IMR-90 (cell line): ENCODE data around the gene ZNF750. TPM values are rescaled to one million over a fixed set of nuclear protein-coding genes. Genes with fewer than 3 reads are reported as not detected.

Experiments
- ATAC-seq: fragments of 200-7000 bp; cut with Tn5 transposase; 2 replicates; pipeline ENCODE4 v1.9.1; 2020; ENCODE audit warnings: low read depth, mild to moderate bottlenecking, moderate library complexity
- BruUV-seq: library from RNA; stranded (reverse); fragments of 400-500 nt; replicated peaks from 2 replicates; lab custom pipeline; 2021; lab: Mats Ljungman, UMichigan
- CTCF ChIA-PET: fragments of 300-600 bp; formaldehyde crosslinking; extraction: SDS; loops from one replicate; lab custom pipeline; 2021; ENCODE audit warnings: antibody characterized with exemption; lab: Yijun Ruan, JAX
- POLR2A ChIA-PET: fragments of 300-600 bp; sonication (Branson Sonifier 250); formaldehyde crosslinking; loops from one replicate; lab custom pipeline; 2022; ENCODE audit warnings: antibody characterized with exemption; ENCODE audit not compliant: unreplicated experiment; lab: Charles Lee
- DNase-seq: peaks from one replicate; pipeline ENCODE4 v3.0.0; 2013
- H2AFZ ChIP-seq: replicated peaks from 2 replicates; pipeline ENCODE3; 2013; ENCODE audit warnings: low read length, mild to moderate bottlenecking; ENCODE audit not compliant: poor library complexity
- H2AK5ac ChIP-seq: 2 replicates; pipeline ENCODE4 v1.6.1; 2013; ENCODE audit warnings: low read depth, low read length, inconsistent platforms
- H2AK9ac ChIP-seq: replicated peaks from 2 replicates; pipeline ENCODE3; 2013; ENCODE audit warnings: mild to moderate bottlenecking, low read depth, low read length, moderate library complexity; ENCODE audit not compliant: poor library complexity
- H2BK120ac ChIP-seq: 2 replicates; pipeline ENCODE4 v1.6.1; 2013; ENCODE audit warnings: low read depth, low read length, inconsistent platforms
- H2BK15ac ChIP-seq: 3 replicates; pipeline ENCODE4 v1.6.1; 2013; ENCODE audit warnings: low read depth, low read length, inconsistent platforms
- H2BK20ac ChIP-seq: 2 replicates; pipeline ENCODE4 v1.6.1; 2013; ENCODE audit warnings: low read depth, mild to moderate bottlenecking, inconsistent platforms, low read length, moderate library complexity
- H2BK5ac ChIP-seq: 2 replicates; pipeline ENCODE4 v1.6.1; 2013; ENCODE audit warnings: mild to moderate bottlenecking, low read depth, low read length, inconsistent platforms; ENCODE audit not compliant: poor library complexity, severe bottlenecking
- H3K14ac ChIP-seq: replicated peaks from 2 replicates; pipeline ENCODE4 v1.6.1; 2013; ENCODE audit warnings: low read depth, low read length, inconsistent platforms
- H3K18ac ChIP-seq: 2 replicates; pipeline ENCODE4 v1.6.1; 2013; ENCODE audit warnings: low read depth, low read length, control low read depth
- H3K23ac ChIP-seq: 2 replicates; pipeline ENCODE4 v1.6.1; 2013; ENCODE audit warnings: low read depth, low read length, inconsistent platforms
- H3K27ac ChIP-seq: 2 replicates; pipeline ENCODE4 v1.5.1; 2013; ENCODE audit warnings: mild to moderate bottlenecking, control low read depth, low read length; ENCODE audit not compliant: insufficient read depth
- H3K27me3 ChIP-seq: 2 replicates; pipeline ENCODE4 v1.6.1; 2013; ENCODE audit warnings: low read length; ENCODE audit not compliant: control insufficient read depth, insufficient read depth
- H3K36me3 ChIP-seq: 2 replicates; pipeline ENCODE4 v1.6.1; 2013; ENCODE audit warnings: low read length, mixed read lengths; ENCODE audit not compliant: control insufficient read depth, insufficient read depth
- H3K4ac ChIP-seq: 2 replicates; pipeline ENCODE4 v1.6.1; 2013; ENCODE audit warnings: low read depth, low read length, inconsistent platforms
- H3K4me1 ChIP-seq: 2 replicates; pipeline ENCODE4 v1.6.1; 2013; ENCODE audit warnings: low read length, mixed read lengths; ENCODE audit not compliant: control insufficient read depth, insufficient read depth
- H3K4me2 ChIP-seq: 2 replicates; pipeline ENCODE4 v1.6.1; 2013; ENCODE audit warnings: low read depth, mild to moderate bottlenecking, control low read depth, low read length, moderate library complexity
- H3K4me3 ChIP-seq: 2 replicates; pipeline ENCODE4 v1.5.1; 2013; ENCODE audit warnings: low read depth, mild to moderate bottlenecking, control low read depth, low read length, moderate library complexity; ENCODE audit not compliant: insufficient read depth
- H3K56ac ChIP-seq: 2 replicates; pipeline ENCODE4 v1.6.1; 2013; ENCODE audit warnings: low read length, inconsistent platforms; ENCODE audit not compliant: insufficient read depth; ENCODE audit errors: extremely low read depth
- H3K79me1 ChIP-seq, 2 experiments: 2 replicates each; pipeline ENCODE4 v1.6.1; 2013; ENCODE audit warnings: low read length in 2 of 2, inconsistent platforms in 1 of 2, low read depth in 1 of 2
- H3K9ac ChIP-seq: 2 replicates; pipeline ENCODE4 v1.6.1; 2013; ENCODE audit warnings: low read depth, low read length, control low read depth
- H3K9me1 ChIP-seq: 2 replicates; pipeline ENCODE4 v1.6.1; 2013; ENCODE audit warnings: low read length, inconsistent platforms; ENCODE audit not compliant: insufficient read depth
- H3K9me3 ChIP-seq: 2 replicates; pipeline ENCODE4 v1.6.1; 2013; ENCODE audit warnings: low read length; ENCODE audit not compliant: control insufficient read depth, insufficient read depth
- H4K20me1 ChIP-seq: 2 replicates; pipeline ENCODE4 v1.6.1; 2013; ENCODE audit warnings: low read length, inconsistent platforms; ENCODE audit not compliant: insufficient read depth
- H4K5ac ChIP-seq: 2 replicates; pipeline ENCODE4 v1.6.1; 2013; ENCODE audit warnings: mild to moderate bottlenecking, low read depth, low read length, control low read depth
- H4K8ac ChIP-seq, 2 experiments: 2 replicates each; pipeline ENCODE4 v1.6.1; 2013; ENCODE audit warnings: low read depth in 2 of 2, low read length in 2 of 2, control low read depth in 1 of 2, inconsistent platforms in 1 of 2
- H4K91ac ChIP-seq: 2 replicates; pipeline ENCODE4 v1.6.1; 2013; ENCODE audit warnings: low read depth, low read length, inconsistent platforms; ENCODE audit not compliant: insufficient read depth
- BHLHE40 ChIP-seq: fragments of 150-350 bp; IDR thresholded peaks from 2 replicates; pipeline ENCODE4 v1.6.1; 2016; ENCODE audit warnings: mild to moderate bottlenecking, low read depth, low read length
- CEBPB ChIP-seq: IDR thresholded peaks from 2 replicates; pipeline ENCODE4 v1.6.1; 2012; ENCODE audit warnings: low read depth, low read length, improper control_type of control experiment
- CHD1 ChIP-seq: IDR thresholded peaks from 2 replicates; pipeline ENCODE4 v1.6.1; 2012; ENCODE audit warnings: low read depth, low read length, improper control_type of control experiment
- ELK1 ChIP-seq: fragments of 150-350 bp; IDR thresholded peaks from 2 replicates; pipeline ENCODE4 v1.6.1; 2016; ENCODE audit warnings: low read depth, mild to moderate bottlenecking, low read length, moderate library complexity, borderline replicate concordance
- FOS ChIP-seq: fragments of 150-350 bp; IDR thresholded peaks from 2 replicates; pipeline ENCODE4 v1.6.1; 2016; ENCODE audit warnings: low read depth, low read length
- MAFK ChIP-seq: IDR thresholded peaks from 2 replicates; pipeline ENCODE4 v1.6.1; 2012; ENCODE audit warnings: low read depth, low read length, improper control_type of control experiment
- MAZ ChIP-seq: IDR thresholded peaks from 2 replicates; pipeline ENCODE4 v1.6.1; 2012; ENCODE audit warnings: low read depth, mild to moderate bottlenecking, low read length, improper control_type of control experiment, moderate library complexity, borderline replicate concordance
- MXI1 ChIP-seq: IDR thresholded peaks from 2 replicates; pipeline ENCODE4 v1.6.1; 2012; ENCODE audit warnings: low read depth, mild to moderate bottlenecking, low read length, moderate library complexity, borderline replicate concordance
- NFE2L2 ChIP-seq: fragments of 150-350 bp; IDR thresholded peaks from 2 replicates; pipeline ENCODE4 v1.6.1; 2016; ENCODE audit warnings: low read depth, mild to moderate bottlenecking, low read length
- POLR2A ChIP-seq: IDR thresholded peaks from 2 replicates; pipeline ENCODE4 v1.6.1; 2012; ENCODE audit warnings: mild to moderate bottlenecking, low read depth, low read length
- RCOR1 ChIP-seq: IDR thresholded peaks from 2 replicates; pipeline ENCODE4 v1.6.1; 2012; ENCODE audit warnings: mild to moderate bottlenecking, low read length, improper control_type of control experiment; ENCODE audit not compliant: insufficient replicate concordance
- RFX5 ChIP-seq: IDR thresholded peaks from 2 replicates; pipeline ENCODE4 v1.8.0; 2012; ENCODE audit warnings: low read depth, mild to moderate bottlenecking, low read length, moderate library complexity
- SMC3 ChIP-seq: fragments of 150-350 bp; IDR thresholded peaks from 2 replicates; pipeline ENCODE4 v1.6.1; 2016; ENCODE audit warnings: low read depth, mild to moderate bottlenecking, antibody characterized with exemption, low read length, moderate library complexity
- USF2 ChIP-seq: fragments of 150-350 bp; IDR thresholded peaks from 2 replicates; pipeline ENCODE4 v1.6.1; 2017; ENCODE audit warnings: mild to moderate bottlenecking, antibody characterized with exemption, low read length, low read depth
- WGBS, 2 experiments: methylation state at CpG; one replicate each; pipeline versions ENCODE4 v1.1.5 to v1.1.7; 2013; ENCODE audit warnings: missing lambda C conversion rate in 2 of 2; ENCODE audit not compliant: insufficient read length in 1 of 2; ENCODE audit errors: extremely low coverage in 2 of 2; 5-methylcytosine and 5-hydroxymethylcytosine counted together
- dilution Hi-C: fragments of 300-500 bp; cut with HindIII; formaldehyde crosslinking; loops from one replicate; pipeline ENCODE4 v1.14.3; 2018; ENCODE audit warnings: low sequenced_read_pairs; ENCODE audit not compliant: unreplicated experiment
- in situ Hi-C: fragments of 300-500 bp; cut with MboI; formaldehyde crosslinking; loops from 3 replicates; pipeline ENCODE4 v1.14.3; 2019; ENCODE audit warnings: low sequenced_read_pairs, inconsistent platforms, mixed read lengths
- intact Hi-C: fragments of 100-400 bp; cut with micrococcal nuclease; formaldehyde crosslinking; loops from 2 replicates; pipeline ENCODE4 v1.10.0; 2022
- polyA plus RNA-seq, 3 experiments: library from polyadenylated mRNA; depleted of rRNA; stranded (reverse); fragments of >200 nt; gene quantifications; 2 replicates each; pipeline ENCODE4 v1.2.3, GENCODE V29; 2012; ENCODE audit warnings: low replicate concordance in 1 of 3
- total RNA-seq: library from RNA; depleted of rRNA; stranded (reverse); fragments of >200 nt; gene quantifications from 2 replicates; pipeline ENCODE4 v1.2.3, GENCODE V29; 2012
- TF ChIP-seq, protein P1 (sequence below): conservative IDR thresholded peaks from 2 replicates; pipeline ENCODE4 v1.5.1; 2012; ENCODE audit warnings: mild to moderate bottlenecking, low read depth, low read length, improper control_type of control experiment

ZNF750 gene
- total and polyA plus RNA-seq, 2 of the 4 experiments (the other 2 are of a cell fraction), result not detected

- TF ChIP-seq CHD1 (no peak), NFE2L2 (no peak), RCOR1 (no peak), CEBPB (no peak), POLR2A (no peak), BHLHE40 (no peak), ELK1 (no peak), MAZ (no peak), FOS (no peak), USF2 (no peak), MXI1 (no peak), SMC3 (no peak), MAFK (no peak), RFX5 (no peak)
- TF ChIP-seq, protein P1, sequence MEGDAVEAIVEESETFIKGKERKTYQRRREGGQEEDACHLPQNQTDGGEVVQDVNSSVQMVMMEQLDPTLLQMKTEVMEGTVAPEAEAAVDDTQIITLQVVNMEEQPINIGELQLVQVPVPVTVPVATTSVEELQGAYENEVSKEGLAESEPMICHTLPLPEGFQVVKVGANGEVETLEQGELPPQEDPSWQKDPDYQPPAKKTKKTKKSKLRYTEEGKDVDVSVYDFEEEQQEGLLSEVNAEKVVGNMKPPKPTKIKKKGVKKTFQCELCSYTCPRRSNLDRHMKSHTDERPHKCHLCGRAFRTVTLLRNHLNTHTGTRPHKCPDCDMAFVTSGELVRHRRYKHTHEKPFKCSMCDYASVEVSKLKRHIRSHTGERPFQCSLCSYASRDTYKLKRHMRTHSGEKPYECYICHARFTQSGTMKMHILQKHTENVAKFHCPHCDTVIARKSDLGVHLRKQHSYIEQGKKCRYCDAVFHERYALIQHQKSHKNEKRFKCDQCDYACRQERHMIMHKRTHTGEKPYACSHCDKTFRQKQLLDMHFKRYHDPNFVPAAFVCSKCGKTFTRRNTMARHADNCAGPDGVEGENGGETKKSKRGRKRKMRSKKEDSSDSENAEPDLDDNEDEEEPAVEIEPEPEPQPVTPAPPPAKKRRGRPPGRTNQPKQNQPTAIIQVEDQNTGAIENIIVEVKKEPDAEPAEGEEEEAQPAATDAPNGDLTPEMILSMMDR, result no peak
Measured at GRCh38 chr17:82871776-82872561, 32.1 kb upstream of the ZNF750 start.

More at GRCh38 chr17:82871776-82872561, 32.1 kb upstream of the ZNF750 start:
- Histone ChIP-seq H2AK5ac (no peak overlapping the region), H3K27me3 (no peaks in the 10 kb centered on the region), H2BK15ac (no peak overlapping the region), H3K4me2 (no peak overlapping the region), H2BK120ac (no peak overlapping the region), H3K18ac (no peak overlapping the region), H2BK5ac (no peak overlapping the region), H4K20me1 (peaks cover 2% of the 10 kb centered on the region; the same call in 1 of the 2 replicates), H3K9me1 (0 out of 2 replicates have a peak, but pooled peaks cover 4% of the 10 kb centered on the region), H3K9ac (no peak overlapping the region), H3K79me1 (peaks cover 3 to 35% of the 10 kb centered on the region in 2 experiments), H4K91ac (no peak overlapping the region), H4K8ac (no peak overlapping the region), H3K27ac (no peak overlapping the region), H2AFZ (no peak overlapping the region), H3K4ac (no peak overlapping the region), H3K4me1 (peaks cover 6% of the 10 kb centered on the region; the same call in 1 of the 2 replicates), H3K23ac (no peak overlapping the region), H3K4me3 (no peak overlapping the region), H4K5ac (no peak overlapping the region), H2BK20ac (no peak overlapping the region), H3K14ac (no peak overlapping the region), H3K56ac (no peak overlapping the region), H3K9me3 (no peaks in the 10 kb centered on the region), H2AK9ac (no peak overlapping the region), H3K36me3 (peaks cover 13% of the 10 kb centered on the region)
- WGBS, 2 experiments, result 87% methylated on average over 25 of the region's 41 CpGs; no CpG with 5 or more reads in 1 of the 2 experiments
- CTCF ChIA-PET, result no interaction called here
- no peak for ATAC-seq
- BruUV-seq, result no TSS peak
- dilution Hi-C loops, result no loop called here
- intact Hi-C loops, result no loop called here
- POLR2A ChIA-PET, result no interaction called here
- DNase-seq, result no peak
- in situ Hi-C loops, result no loop called here
